Endodermal cell (in vitro differentiated cells): ENCODE measurements around the gene XXYLT1. TPM values are rescaled to one million over a fixed set of nuclear protein-coding genes. Genes with fewer than 3 reads are reported as not detected.
A peak's percentile ranks its signal among the peaks of the same experiment; 100 is the strongest.

ENCODE experiments used
- DNase-seq: peaks from one replicate; pipeline ENCODE4 v3.0.0-alpha.2; 2017
- H3K27ac ChIP-seq: 2 replicates; pipeline ENCODE4 v1.5.1; 2013; ENCODE audit warnings: mild to moderate bottlenecking, low read depth, low read length, moderate library complexity
- H3K27me3 ChIP-seq: 2 replicates; pipeline ENCODE4 v1.6.1; 2013; ENCODE audit warnings: mild to moderate bottlenecking, low read length, moderate library complexity; ENCODE audit not compliant: insufficient read depth, control insufficient read depth, poor library complexity, severe bottlenecking
- H3K36me3 ChIP-seq: 2 replicates; pipeline ENCODE4 v1.7.0; 2013; ENCODE audit warnings: mild to moderate bottlenecking, low read length, moderate library complexity; ENCODE audit not compliant: control insufficient read depth, insufficient read depth
- H3K4me1 ChIP-seq: one replicate; pipeline ENCODE4 v1.7.0; 2013; ENCODE audit warnings: low read length; ENCODE audit not compliant: control insufficient read depth, insufficient read depth
- H3K4me3 ChIP-seq: 2 replicates; pipeline ENCODE4 v1.5.1; 2013; ENCODE audit warnings: mild to moderate bottlenecking, low read length, moderate library complexity
- H3K9ac ChIP-seq: 2 replicates; pipeline ENCODE4 v1.6.1; 2013; ENCODE audit warnings: mild to moderate bottlenecking, low read length, moderate library complexity; ENCODE audit not compliant: poor library complexity, severe bottlenecking; ENCODE audit errors: extremely low read depth
- H3K9me3 ChIP-seq: 2 replicates; pipeline ENCODE4 v1.6.1; 2013; ENCODE audit warnings: mild to moderate bottlenecking, low read length, moderate library complexity; ENCODE audit not compliant: control insufficient read depth
- H3K27ac Mint-ChIP-seq: 2 replicates; pipeline ENCODE4 v1.8.0; 2020; ENCODE audit warnings: mixed read lengths
- H3K27me3 Mint-ChIP-seq: 2 replicates; pipeline ENCODE4 v1.8.0; 2021; ENCODE audit warnings: mild to moderate bottlenecking, mixed read lengths; ENCODE audit not compliant: insufficient read depth
- H3K36me3 Mint-ChIP-seq: 2 replicates; pipeline ENCODE4 v1.8.0; 2020; ENCODE audit warnings: low read depth, mixed read lengths
- H3K4me1 Mint-ChIP-seq: 2 replicates; pipeline ENCODE4 v1.8.0; 2020; ENCODE audit warnings: mixed read lengths
- H3K4me3 Mint-ChIP-seq: 2 replicates; pipeline ENCODE4 v1.8.0; 2020; ENCODE audit warnings: mild to moderate bottlenecking, moderate library complexity, mixed read lengths
- H3K9me3 Mint-ChIP-seq: 2 replicates; pipeline ENCODE4 v1.8.0; 2020; ENCODE audit warnings: mild to moderate bottlenecking, mixed read lengths
- CTCF ChIP-seq: fragments of 200-600 bp; sonication (generic); conservative IDR thresholded peaks from 2 replicates; pipeline ENCODE4 v1.5.0; 2021; ENCODE audit warnings: antibody characterized with exemption, mild to moderate bottlenecking
- WGBS, 2 experiments: methylation state at CpG; one replicate each; pipeline versions ENCODE4 v1.1.5 to v1.1.7; 2013; ENCODE audit warnings: missing lambda C conversion rate in 2 of 2, mixed read lengths in 1 of 2; ENCODE audit not compliant: insufficient coverage in 1 of 2, insufficient read length in 1 of 2; 5-methylcytosine and 5-hydroxymethylcytosine counted together
- total RNA-seq, 2 donors: library from RNA; stranded (reverse); fragmentation: NEBNext Ultra II Directional in 1 of 2; extraction: Animal tissue kit (Norgen Biotek cat#: 25700) in 1 of 2; gene quantifications; 2 replicates in 1 of 2; 3 replicates in 1 of 2; pipeline ENCODE4 v1.2.1, GENCODE V29; 2021

Gene XXYLT1
- total RNA-seq, 2 donors from 2014 or later, result 35.5 to 38.3 TPM

- peaks cover 10% of the 10 kb centered on the region for H3K4me1 ChIP-seq
- no peaks in the 10 kb centered on the region for H3K27me3 ChIP-seq
- H3K27me3 Mint-ChIP-seq, result no peaks in the 10 kb centered on the region
- no peak overlapping the region for H3K4me3 ChIP-seq
- peak; percentile 47 for DNase-seq
- peaks cover 2% of the 10 kb centered on the region for H3K9me3 Mint-ChIP-seq
- no peak overlapping the region for H3K4me3 Mint-ChIP-seq
- H3K27ac ChIP-seq, result peak overlapping the region; percentile 89
- peaks cover 26% of the 10 kb centered on the region for H3K36me3 Mint-ChIP-seq
- peak overlapping the region; percentile 37 for H3K27ac Mint-ChIP-seq
- peaks cover 17% of the 10 kb centered on the region for H3K9me3 ChIP-seq
- H3K4me1 Mint-ChIP-seq, result peaks cover 19% of the 10 kb centered on the region
- 53 to 91% methylated on average over 2 to 13 of the region's 13 CpGs for WGBS, 2 experiments
- TF ChIP-seq CTCF, result no peak
- H3K36me3 ChIP-seq, result peaks cover 13% of the 10 kb centered on the region
- no peak overlapping the region for H3K9ac ChIP-seq
Observed at GRCh38 chr3:195204360-195205163, 66.4 kb downstream of the XXYLT1 start.

GRCh38 chr3:195203606-195204005, 67.4 kb downstream of the XXYLT1 start:
- peaks cover 27% of the 10 kb centered on the region for H3K36me3 Mint-ChIP-seq
- peak overlapping the region; percentile 52 for H3K27ac Mint-ChIP-seq
- H3K9me3 Mint-ChIP-seq, result peaks cover 2% of the 10 kb centered on the region
- no peak overlapping the region for H3K9ac ChIP-seq
- no peaks in the 10 kb centered on the region for H3K27me3 Mint-ChIP-seq
- WGBS, 2 experiments, result 73 to 84% methylated on average over 6 of the region's 6 CpGs
- H3K27me3 ChIP-seq, result no peaks in the 10 kb centered on the region
- H3K4me1 Mint-ChIP-seq, result peaks cover 14% of the 10 kb centered on the region
- TF ChIP-seq CTCF, result no peak
- DNase-seq, result peak; percentile 51
- H3K4me3 Mint-ChIP-seq, result no peak overlapping the region
- H3K4me1 ChIP-seq, result peaks cover 3% of the 10 kb centered on the region
- H3K27ac ChIP-seq, result peak overlapping the region; percentile 89
- peaks cover 17% of the 10 kb centered on the region for H3K9me3 ChIP-seq
- peaks cover 13% of the 10 kb centered on the region for H3K36me3 ChIP-seq
- H3K4me3 ChIP-seq, result no peak overlapping the region

GRCh38 chr3:195201295-195201694, 69.7 kb downstream of the XXYLT1 start:
- H3K36me3 Mint-ChIP-seq, result peaks cover 12% of the 10 kb centered on the region
- Histone ChIP-seq H3K9ac (no peak overlapping the region), H3K4me3 (no peak overlapping the region), H3K9me3 (no peaks in the 10 kb centered on the region), H3K36me3 (no peaks in the 10 kb centered on the region), H3K27ac (no peak overlapping the region), H3K27me3 (no peaks in the 10 kb centered on the region), H3K4me1 (no peaks in the 10 kb centered on the region)
- no peak for DNase-seq
- H3K4me3 Mint-ChIP-seq, result no peak overlapping the region
- 96 to 100% methylated on average over 3 of the region's 3 CpGs for WGBS, 2 experiments
- no peak for TF ChIP-seq CTCF
- no peaks in the 10 kb centered on the region for H3K9me3 Mint-ChIP-seq
- H3K27ac Mint-ChIP-seq, result no peak overlapping the region
- no peaks in the 10 kb centered on the region for H3K27me3 Mint-ChIP-seq
- peaks cover 14% of the 10 kb centered on the region for H3K4me1 Mint-ChIP-seq
